Neuronal stem cell (in vitro differentiated cells): Measurements from ENCODE around the gene GPR87.

ENCODE experiments used
- DNase-seq: peaks from one replicate; pipeline ENCODE4 v3.0.0-alpha.2; 2013; ENCODE audit warnings: low spot score
- H2AFZ ChIP-seq: one replicate; pipeline ENCODE4 v1.6.1; 2013; ENCODE audit warnings: mild to moderate bottlenecking, low read length, inconsistent platforms
- H2AK5ac ChIP-seq: 2 replicates; pipeline ENCODE4 v1.6.1; 2013; ENCODE audit warnings: low read depth, mild to moderate bottlenecking, inconsistent platforms, low read length, moderate library complexity, mixed read lengths
- H2BK120ac ChIP-seq: 2 replicates; pipeline ENCODE4 v1.6.1; 2013; ENCODE audit warnings: low read depth, mild to moderate bottlenecking, inconsistent platforms, low read length, moderate library complexity, mixed read lengths
- H2BK12ac ChIP-seq: one replicate; pipeline ENCODE4 v1.6.1; 2013; ENCODE audit warnings: low read length, inconsistent platforms
- H2BK15ac ChIP-seq: 2 replicates; pipeline ENCODE4 v1.6.1; 2013; ENCODE audit warnings: mild to moderate bottlenecking, low read length, inconsistent platforms, mixed read lengths
- H2BK5ac ChIP-seq: one replicate; pipeline ENCODE4 v1.6.1; 2013; ENCODE audit warnings: inconsistent platforms, mild to moderate bottlenecking, low read length, moderate library complexity
- H3K14ac ChIP-seq: one replicate; pipeline ENCODE4 v1.6.1; 2013; ENCODE audit warnings: low read length, inconsistent platforms
- H3K18ac ChIP-seq: 2 replicates; pipeline ENCODE4 v1.6.1; 2013; ENCODE audit warnings: low read length, inconsistent platforms
- H3K23ac ChIP-seq: 2 replicates; pipeline ENCODE4 v1.6.1; 2013; ENCODE audit warnings: low read depth, mild to moderate bottlenecking, mixed read lengths, low read length, inconsistent platforms; ENCODE audit not compliant: poor library complexity
- H3K27ac ChIP-seq: replicated peaks from 3 replicates; pipeline ENCODE4 v1.5.1; 2013; ENCODE audit warnings: low read length, inconsistent platforms
- H3K27me3 ChIP-seq, 3 experiments: 2 replicates each; pipeline ENCODE4 v1.6.1; 2013; ENCODE audit warnings: low read length in 3 of 3, mild to moderate bottlenecking in 2 of 3, inconsistent platforms in 1 of 3, low read depth in 1 of 3, mixed read lengths in 1 of 3, moderate library complexity in 1 of 3; ENCODE audit not compliant: control insufficient read depth in 3 of 3, insufficient read depth in 3 of 3
- H3K36me3 ChIP-seq, 2 donors: replicated peaks in 1 of 2; 2 replicates each; pipeline ENCODE4 v1.6.1; 2013; ENCODE audit warnings: low read length in 2 of 2; ENCODE audit not compliant: control insufficient read depth in 2 of 2, insufficient read depth in 2 of 2
- H3K4ac ChIP-seq: 2 replicates; pipeline ENCODE4 v1.6.1; 2013; ENCODE audit warnings: inconsistent platforms, mild to moderate bottlenecking, low read length, moderate library complexity
- H3K4me1 ChIP-seq, 2 donors: 1 replicate in 1 of 2; 2 replicates in 1 of 2; pipeline ENCODE4 v1.6.1; 2013; ENCODE audit warnings: low read length in 2 of 2, low read depth in 1 of 2; ENCODE audit not compliant: control insufficient read depth in 2 of 2, insufficient read depth in 1 of 2
- H3K4me2 ChIP-seq: one replicate; pipeline ENCODE4 v1.6.1; 2013; ENCODE audit warnings: mild to moderate bottlenecking, low read length, inconsistent platforms; ENCODE audit not compliant: insufficient read depth, poor library complexity, severe bottlenecking
- H3K4me3 ChIP-seq, 2 donors: 2 replicates each; pipeline ENCODE4 v1.5.1; 2013; ENCODE audit warnings: low read length in 2 of 2, mild to moderate bottlenecking in 2 of 2, inconsistent platforms in 1 of 2, moderate library complexity in 1 of 2
- H3K79me1 ChIP-seq: one replicate; pipeline ENCODE4 v1.6.1; 2013; ENCODE audit warnings: low read depth, mild to moderate bottlenecking, inconsistent platforms, low read length, moderate library complexity
- H3K9ac ChIP-seq: one replicate; pipeline ENCODE4 v1.6.1; 2013; ENCODE audit warnings: mild to moderate bottlenecking, low read depth, low read length, inconsistent platforms; ENCODE audit not compliant: poor library complexity
- H3K9me3 ChIP-seq, 2 donors: replicated peaks in 1 of 2; 2 replicates each; pipeline versions ENCODE3 to v1.6.1; 2013; ENCODE audit warnings: low read length in 2 of 2, mild to moderate bottlenecking in 2 of 2, inconsistent platforms in 1 of 2, low read depth in 1 of 2, mixed read lengths in 1 of 2, moderate library complexity in 1 of 2; ENCODE audit not compliant: control insufficient read depth in 2 of 2, insufficient read depth in 1 of 2
- H4K8ac ChIP-seq: one replicate; pipeline ENCODE4 v1.6.1; 2013; ENCODE audit warnings: low read depth, mild to moderate bottlenecking, inconsistent platforms, low read length, moderate library complexity
- H4K91ac ChIP-seq: one replicate; pipeline ENCODE4 v1.6.1; 2013; ENCODE audit warnings: low read length, low read depth, mild to moderate bottlenecking, inconsistent platforms; ENCODE audit not compliant: poor library complexity
- WGBS, 2 donors: extraction: QIAGEN DNeasy Blood & Tissue Kit; methylation state at CpG; one replicate each; pipeline ENCODE4 v1.1.7; 2013; ENCODE audit warnings: missing lambda C conversion rate in 2 of 2, mixed read lengths in 1 of 2; ENCODE audit not compliant: insufficient read length in 2 of 2, insufficient replicate concordance in 1 of 2; ENCODE audit errors: extremely low coverage in 2 of 2; 5-methylcytosine and 5-hydroxymethylcytosine counted together

Gene GPR87

DNA sequence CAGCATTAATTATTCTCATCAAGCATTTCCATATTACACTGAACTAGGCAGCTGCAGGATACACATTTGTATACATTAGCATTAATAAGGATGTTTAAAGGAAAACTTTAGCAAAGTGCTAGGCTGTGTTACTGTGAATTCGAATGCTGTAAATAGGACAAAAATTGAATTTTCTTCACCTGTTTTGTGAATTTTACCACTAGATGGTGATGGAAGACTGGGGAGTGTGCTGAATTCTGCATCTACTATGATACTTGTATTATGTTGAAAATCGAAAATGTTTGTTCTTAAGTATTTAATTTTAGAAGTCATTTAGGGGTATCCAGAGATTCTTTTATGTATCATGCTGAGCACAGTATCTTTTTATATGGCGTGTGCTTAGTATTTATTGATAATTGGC lies 25.9 kb downstream of the GPR87 start:
- H2BK120ac ChIP-seq = no peak overlapping the region
- H3K14ac ChIP-seq = no peak overlapping the region
- H2BK15ac ChIP-seq = no peak overlapping the region
- no CpG with 5 or more reads among the region's 3 CpGs for WGBS, 2 donors
- no peak overlapping the region for H3K9ac ChIP-seq
- H3K18ac ChIP-seq = no peak overlapping the region
- H4K8ac ChIP-seq = no peak overlapping the region
- H3K4me3 ChIP-seq = no peak overlapping the region
- no peak overlapping the region for H4K91ac ChIP-seq
- no peak overlapping the region for H2BK12ac ChIP-seq
- no peak overlapping the region for H2AK5ac ChIP-seq
- H3K79me1 ChIP-seq = no peaks in the 10 kb centered on the region
- no peak overlapping the region for H3K27ac ChIP-seq
- H3K9me3 ChIP-seq = no peaks in the 10 kb centered on the region
- H2BK5ac ChIP-seq = no peak overlapping the region
- H3K27me3 ChIP-seq = no peaks in the 10 kb centered on the region
- H3K36me3 ChIP-seq = no peaks in the 10 kb centered on the region
- H2AFZ ChIP-seq = no peak overlapping the region
- peaks cover 0 to 1% of the 10 kb centered on the region in 2 donors for H3K4me1 ChIP-seq
- no peak overlapping the region for H3K23ac ChIP-seq
- DNase-seq = no peak
- no peak overlapping the region for H3K4ac ChIP-seq
- H3K4me2 ChIP-seq = no peak overlapping the region

DNA sequence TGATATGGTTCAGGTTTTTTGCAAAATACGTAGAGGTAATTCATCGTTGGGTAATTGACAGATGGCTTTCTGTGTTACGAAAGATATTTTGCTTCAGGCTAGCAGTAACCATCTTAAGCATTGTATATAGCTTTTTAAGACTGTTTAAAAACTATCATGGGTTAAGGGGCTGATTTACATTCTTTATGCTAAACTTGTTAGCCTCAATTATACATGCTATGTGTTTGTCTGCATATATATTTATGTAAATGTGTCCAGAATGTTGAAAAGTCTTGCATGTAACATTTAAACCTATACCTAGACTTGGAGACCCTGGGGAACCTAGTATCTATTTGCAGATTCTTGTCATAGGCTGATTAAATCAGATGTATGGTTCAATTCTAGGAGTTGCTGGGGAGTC lies 27.2 kb downstream of the GPR87 start:
- Histone ChIP-seq H3K9ac (no peak overlapping the region), H3K4me3 (no peak overlapping the region), H4K8ac (no peak overlapping the region), H3K18ac (no peak overlapping the region), H3K36me3 (no peaks in the 10 kb centered on the region), H3K23ac (no peak overlapping the region), H2BK12ac (no peak overlapping the region), H3K79me1 (no peaks in the 10 kb centered on the region), H4K91ac (no peak overlapping the region), H3K9me3 (no peaks in the 10 kb centered on the region), H3K4me1 (peaks cover 0 to 1% of the 10 kb centered on the region in 2 donors), H3K14ac (no peak overlapping the region), H3K27ac (no peak overlapping the region), H2AK5ac (no peak overlapping the region), H3K27me3 (no peaks in the 10 kb centered on the region), H2AFZ (no peak overlapping the region), H3K4me2 (no peak overlapping the region), H2BK15ac (no peak overlapping the region), H2BK5ac (no peak overlapping the region), H3K4ac (no peak overlapping the region), H2BK120ac (no peak overlapping the region)
- no CpG with 5 or more reads among the region's 3 CpGs for WGBS, 2 donors
- DNase-seq = no peak

DNA sequence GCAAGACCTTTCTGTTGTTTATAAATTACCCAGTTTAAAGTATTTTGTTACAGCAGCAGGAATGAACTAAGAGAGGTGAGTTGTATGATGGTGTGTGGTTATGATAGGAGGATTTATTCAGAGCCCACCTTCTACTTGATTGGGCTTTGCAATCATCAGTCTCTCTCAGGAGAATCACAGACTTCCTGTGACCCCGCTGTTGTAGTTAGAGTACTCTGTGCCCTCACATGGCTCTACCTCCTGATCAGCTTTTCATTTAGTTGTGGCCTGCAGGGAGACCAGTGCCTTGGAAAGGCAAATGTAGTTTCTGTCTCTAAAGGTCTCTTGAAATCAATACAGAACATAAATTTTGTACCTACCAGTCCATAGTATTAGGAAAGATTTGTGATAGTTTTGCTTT lies 30.7 kb downstream of the GPR87 start:
- Histone ChIP-seq H3K9me3 (no peaks in the 10 kb centered on the region), H3K27ac (no peak overlapping the region), H3K14ac (no peak overlapping the region), H2AK5ac (no peak overlapping the region), H3K79me1 (no peaks in the 10 kb centered on the region), H3K18ac (no peak overlapping the region), H2BK15ac (no peak overlapping the region), H3K4ac (no peak overlapping the region), H2BK5ac (no peak overlapping the region), H3K4me1 (no peaks in the 10 kb centered on the region), H3K9ac (no peak overlapping the region), H3K4me2 (no peak overlapping the region), H4K91ac (no peak overlapping the region), H4K8ac (no peak overlapping the region), H2AFZ (no peak overlapping the region), H3K23ac (no peak overlapping the region), H2BK12ac (no peak overlapping the region), H2BK120ac (no peak overlapping the region), H3K4me3 (no peak overlapping the region), H3K27me3 (no peaks in the 10 kb centered on the region), H3K36me3 (no peaks in the 10 kb centered on the region)
- no peak for DNase-seq
- no CpG with 5 or more reads among the region's 1 CpG for WGBS, 2 donors

DNA sequence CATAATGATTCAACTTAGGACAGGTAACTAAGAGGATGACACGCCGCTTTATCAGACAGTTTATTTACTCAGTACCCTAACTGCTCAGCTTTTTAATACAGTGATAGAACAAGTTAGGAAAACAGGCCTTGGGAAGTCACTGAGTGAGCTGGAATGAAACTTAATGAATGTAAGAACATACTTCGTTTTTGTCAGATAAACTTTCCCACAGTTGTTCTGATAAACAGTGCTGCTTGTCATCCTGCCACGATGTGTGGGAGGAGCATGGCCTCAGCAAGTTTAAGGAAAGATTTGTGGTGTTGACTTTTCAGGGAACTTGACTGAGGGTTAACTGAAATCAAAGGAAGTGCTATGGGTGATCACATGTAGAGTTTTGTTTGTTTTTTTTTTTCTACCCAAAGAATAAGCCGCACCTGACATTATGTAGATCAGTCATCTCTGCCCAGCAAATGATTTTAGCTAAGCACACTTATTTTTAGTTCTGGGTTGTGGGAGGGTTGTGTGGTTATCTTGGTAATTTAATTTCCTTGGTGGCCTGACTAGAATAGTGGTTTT lies 32.6 kb downstream of the GPR87 start:
- Histone ChIP-seq H2BK15ac (no peak overlapping the region), H3K18ac (no peak overlapping the region), H4K91ac (no peak overlapping the region), H3K36me3 (no peaks in the 10 kb centered on the region), H3K27ac (no peak overlapping the region), H3K4ac (no peak overlapping the region), H2BK5ac (no peak overlapping the region), H3K4me2 (no peak overlapping the region), H2AK5ac (no peak overlapping the region), H3K4me1 (no peaks in the 10 kb centered on the region), H2AFZ (no peak overlapping the region), H3K79me1 (no peaks in the 10 kb centered on the region), H3K9ac (no peak overlapping the region), H3K4me3 (no peak overlapping the region), H3K9me3 (no peaks in the 10 kb centered on the region), H3K14ac (no peak overlapping the region), H2BK12ac (no peak overlapping the region), H3K27me3 (no peaks in the 10 kb centered on the region), H4K8ac (no peak overlapping the region), H3K23ac (no peak overlapping the region), H2BK120ac (no peak overlapping the region)
- no peak for DNase-seq
- WGBS, 2 donors = no CpG with 5 or more reads among the region's 5 CpGs
